B cell (primary cell): ENCODE data around the gene CORO1C. TPM values are rescaled to one million over a fixed set of nuclear protein-coding genes. Genes with fewer than 3 reads are reported as not detected.
"Not testable (repeated sequence)": the region's sequence is repeated elsewhere in the genome, so short reads cannot be mapped to it uniquely, and the experiment has no call there.

Experiments used
- ATAC-seq: fragments of 200-7000 bp; cut with Tn5 transposase; one replicate; pipeline ENCODE4 v1.10.0; 2021; ENCODE audit warnings: low read depth, mild to moderate bottlenecking, moderate number of reproducible peaks, moderate library complexity
- CTCF ChIA-PET: fragments of 350-600 bp; sonication (Branson Sonifier 250); formaldehyde crosslinking; loops from one replicate; lab custom pipeline; 2021; ENCODE audit warnings: antibody characterized with exemption, inconsistent platforms; lab: Charles Lee
- POLR2A ChIA-PET: fragments of 350-600 bp; sonication (Branson Sonifier 250); formaldehyde crosslinking; loops from one replicate; lab custom pipeline; 2021; ENCODE audit warnings: antibody characterized with exemption; lab: Charles Lee
- DNase-seq: peaks from one replicate; pipeline ENCODE4 v3.0.0; 2013
- H2AFZ ChIP-seq: 2 replicates; pipeline ENCODE4 v1.6.1; 2012; ENCODE audit warnings: mild to moderate bottlenecking, low read depth, low read length; ENCODE audit not compliant: insufficient read depth, poor library complexity, severe bottlenecking
- H3K27ac ChIP-seq, 2 donors: 1 replicate in 1 of 2; 2 replicates in 1 of 2; pipeline ENCODE4 v1.5.1; 2012 to 2013; ENCODE audit warnings: low read length in 2 of 2, mild to moderate bottlenecking in 2 of 2, moderate library complexity in 1 of 2
- H3K27me3 ChIP-seq, 4 experiments: fragments of 200-600 bp in 1 of 4; sonication (generic) in 1 of 4; replicated peaks in 1 of 4; 1 replicate in 2 of 4; 2 replicates in 2 of 4; pipeline versions ENCODE4 v1.6.1 to v1.7.0; 2013 to 2016; ENCODE audit warnings: low read length in 3 of 4, mild to moderate bottlenecking in 2 of 4, mixed read lengths in 1 of 4, moderate library complexity in 1 of 4; ENCODE audit not compliant: insufficient read depth in 4 of 4, control insufficient read depth in 3 of 4; ENCODE audit errors: control extremely low read depth in 1 of 4
- H3K36me3 ChIP-seq, 2 experiments: replicated peaks in 1 of 2; 1 replicate in 1 of 2; 2 replicates in 1 of 2; pipeline versions ENCODE4 v1.6.1 to v1.7.1; 2013; ENCODE audit warnings: low read length in 1 of 2; ENCODE audit not compliant: insufficient read depth in 2 of 2, control insufficient read depth in 1 of 2; ENCODE audit errors: control extremely low read depth in 1 of 2, extremely low read depth in 1 of 2
- H3K4me1 ChIP-seq, 2 donors: fragments of 200-600 bp in 1 of 2; sonication (generic) in 1 of 2; 1 replicate in 1 of 2; 2 replicates in 1 of 2; pipeline versions ENCODE4 v1.5.1 to v1.6.1; 2013 to 2017; ENCODE audit warnings: low read length in 2 of 2; ENCODE audit not compliant: control insufficient read depth in 2 of 2, insufficient read depth in 2 of 2
- H3K4me2 ChIP-seq: replicated peaks from 2 replicates; pipeline ENCODE3; 2012; ENCODE audit warnings: mild to moderate bottlenecking, low read depth, low read length; ENCODE audit not compliant: poor library complexity, severe bottlenecking
- H3K4me3 ChIP-seq, 5 experiments: fragments of 200-600 bp in 1 of 5; sonication (generic) in 1 of 5; 1 replicate in 3 of 5; 2 replicates in 2 of 5; pipeline versions ENCODE4 v1.5.1 to v1.7.0; 2011 to 2016; ENCODE audit warnings: low read length in 4 of 5, mild to moderate bottlenecking in 4 of 5, low read depth in 2 of 5, control low read depth in 1 of 5, moderate library complexity in 1 of 5; ENCODE audit not compliant: insufficient read depth in 1 of 5; ENCODE audit errors: control extremely low read depth in 1 of 5, extremely low read depth in 1 of 5
- H3K79me2 ChIP-seq: fragments of 200-600 bp; sonication (generic); one replicate; pipeline ENCODE4 v1.6.0; 2016; ENCODE audit warnings: low read length; ENCODE audit not compliant: control insufficient read depth, insufficient read depth
- H3K9ac ChIP-seq: fragments of 200-600 bp; sonication (generic); 2 replicates; pipeline ENCODE4 v1.6.1; 2017; ENCODE audit warnings: mild to moderate bottlenecking, low read length, moderate library complexity
- H3K9me3 ChIP-seq, 3 donors: one replicate each; pipeline versions ENCODE4 v1.6.1 to v1.7.1; 2013; ENCODE audit warnings: low read length in 2 of 3; ENCODE audit not compliant: control insufficient read depth in 2 of 3, insufficient read depth in 1 of 3; ENCODE audit errors: control extremely low read depth in 1 of 3
- H4K20me1 ChIP-seq: 2 replicates; pipeline ENCODE4 v1.6.0; 2012; ENCODE audit warnings: mild to moderate bottlenecking, low read length; ENCODE audit not compliant: insufficient read depth, control insufficient read depth, poor library complexity, severe bottlenecking
- H3K27ac Mint-ChIP-seq: one replicate; pipeline ENCODE4 v1.8.0; 2021; ENCODE audit warnings: mixed read lengths
- H3K27me3 Mint-ChIP-seq: one replicate; pipeline ENCODE4 v1.8.0; 2021; ENCODE audit warnings: mixed read lengths
- H3K4me1 Mint-ChIP-seq: one replicate; pipeline ENCODE4 v1.8.0; 2021; ENCODE audit warnings: mixed read lengths
- H3K4me3 Mint-ChIP-seq: one replicate; pipeline ENCODE4 v1.8.0; 2021; ENCODE audit warnings: mixed read lengths
- H3K9me3 Mint-ChIP-seq: one replicate; pipeline ENCODE4 v1.8.0; 2022; ENCODE audit warnings: mixed read lengths; ENCODE audit not compliant: insufficient read depth
- EZH2 ChIP-seq: IDR thresholded peaks from 2 replicates; pipeline ENCODE4 v1.6.1; 2012; ENCODE audit warnings: borderline replicate concordance, low read depth, mild to moderate bottlenecking, moderate library complexity, low read length; ENCODE audit not compliant: insufficient read depth, poor library complexity, severe bottlenecking
- whole genome bisulfite sequencing: methylation state at CpG from one replicate; pipeline ENCODE4 v1.1.5; 2013; ENCODE audit warnings: missing lambda C conversion rate; ENCODE audit not compliant: insufficient coverage; 5-methylcytosine and 5-hydroxymethylcytosine counted together
- intact Hi-C: fragments of 100-400 bp; cut with micrococcal nuclease; formaldehyde crosslinking; loops from one replicate; pipeline ENCODE4 v1.10.0; 2022
- polyA plus RNA-seq: library from polyadenylated mRNA; depleted of rRNA; stranded (reverse); fragments of >200 nt; gene quantifications from 2 replicates; pipeline ENCODE4 v1.2.3, GENCODE V29; 2012
- total RNA-seq, 2 donors: library from RNA; stranded (reverse); fragments of 120-200 nt in 1 of 2; gene quantifications; 1 replicate in 1 of 2; 2 replicates in 1 of 2; pipeline versions ENCODE4 v1.2.3 to v1.2.4, GENCODE V29; 2013 to 2022
- TF ChIP-seq, protein P1 (sequence below): fragments of 200-600 bp; IDR thresholded peaks from one replicate; pipeline ENCODE4 v1.8.0; 2022; ENCODE audit warnings: antibody characterized with exemption, mild to moderate bottlenecking

CORO1C gene
- total and polyA plus RNA-seq, 2 donors (not counting 1 experiment from before 2014, with no cell fraction given), result 19.2 to 68.0 TPM

DNA sequence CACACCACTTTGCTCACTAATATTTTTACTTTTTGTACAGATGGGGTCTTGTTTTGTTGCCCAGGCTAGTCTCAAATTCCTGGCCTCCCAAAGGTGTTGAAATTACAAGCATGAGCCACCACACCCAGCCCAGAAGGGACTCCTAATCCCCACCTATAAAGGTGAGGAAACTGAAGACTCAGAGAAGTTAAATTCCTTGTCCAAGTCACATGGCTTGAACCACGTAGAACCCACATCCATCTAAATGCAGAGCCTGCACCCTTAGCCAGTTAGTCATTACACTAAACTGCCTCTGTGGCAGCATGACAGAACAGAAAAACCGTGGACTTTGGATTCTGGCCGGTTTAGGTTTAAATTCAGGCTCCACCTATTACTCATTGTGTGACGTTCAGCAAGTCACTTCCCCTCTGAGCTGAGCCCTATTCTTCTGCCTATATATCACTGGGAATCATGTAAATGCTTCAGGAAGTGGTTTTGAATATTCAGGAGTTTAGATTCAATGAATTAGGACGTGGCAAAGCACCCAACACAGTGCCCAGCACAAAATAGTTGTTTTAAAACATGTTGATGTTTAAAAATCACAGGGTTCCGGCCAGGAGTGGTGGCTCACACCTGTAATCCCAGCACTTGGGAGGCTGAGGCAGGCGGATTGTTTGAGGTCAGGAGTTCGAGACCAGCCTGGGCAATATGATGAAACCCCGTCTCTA lies 3.0 kb upstream of the CORO1C start:
- peaks cover 28% of the 10 kb centered on the region for H3K4me1 Mint-ChIP-seq
- Histone ChIP-seq H3K4me2 (no peak overlapping the region), H3K27me3 (no peaks in the 10 kb centered on the region), H3K27ac (peak overlapping the region in 1 of 2 donors; percentile 49), H2AFZ (peak overlapping the region; percentile 29), H3K4me3 (no peak overlapping the region), H3K4me1 (peaks cover 9 to 16% of the 10 kb centered on the region in 2 donors), H3K79me2 (peaks cover 19% of the 10 kb centered on the region), H3K36me3 (no peaks in the 10 kb centered on the region), H3K9me3 (peaks cover 0 to 3% (median 0%) of the 10 kb centered on the region in 3 donors), H4K20me1 (peaks cover 10% of the 10 kb centered on the region), H3K9ac (no peak overlapping the region)
- ATAC-seq, result no peak
- TF ChIP-seq, protein P1, sequence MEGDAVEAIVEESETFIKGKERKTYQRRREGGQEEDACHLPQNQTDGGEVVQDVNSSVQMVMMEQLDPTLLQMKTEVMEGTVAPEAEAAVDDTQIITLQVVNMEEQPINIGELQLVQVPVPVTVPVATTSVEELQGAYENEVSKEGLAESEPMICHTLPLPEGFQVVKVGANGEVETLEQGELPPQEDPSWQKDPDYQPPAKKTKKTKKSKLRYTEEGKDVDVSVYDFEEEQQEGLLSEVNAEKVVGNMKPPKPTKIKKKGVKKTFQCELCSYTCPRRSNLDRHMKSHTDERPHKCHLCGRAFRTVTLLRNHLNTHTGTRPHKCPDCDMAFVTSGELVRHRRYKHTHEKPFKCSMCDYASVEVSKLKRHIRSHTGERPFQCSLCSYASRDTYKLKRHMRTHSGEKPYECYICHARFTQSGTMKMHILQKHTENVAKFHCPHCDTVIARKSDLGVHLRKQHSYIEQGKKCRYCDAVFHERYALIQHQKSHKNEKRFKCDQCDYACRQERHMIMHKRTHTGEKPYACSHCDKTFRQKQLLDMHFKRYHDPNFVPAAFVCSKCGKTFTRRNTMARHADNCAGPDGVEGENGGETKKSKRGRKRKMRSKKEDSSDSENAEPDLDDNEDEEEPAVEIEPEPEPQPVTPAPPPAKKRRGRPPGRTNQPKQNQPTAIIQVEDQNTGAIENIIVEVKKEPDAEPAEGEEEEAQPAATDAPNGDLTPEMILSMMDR, result no peak
- no peak for TF ChIP-seq EZH2
- no peak for DNase-seq
- intact Hi-C loops, result loop anchor here (5.0 kb wide), 4 partner anchors 68 to 358 kb away; partner anchors contain the start of genes ALKBH2 and USP30
- no peak overlapping the region for H3K4me3 Mint-ChIP-seq
- peak overlapping the region; percentile 67 for H3K27ac Mint-ChIP-seq
- POLR2A ChIA-PET, result interaction anchor here (0.7 kb wide), 3 partner anchors 10 to 66 kb away, joined by 3 to 5 read pairs (median 3); no protein-coding TSS in a partner anchor
- WGBS, result 23% methylated on average over 5 of the region's 9 CpGs
- CTCF ChIA-PET, result interaction anchor here (0.7 kb wide), 1 partner anchor 69 kb away, joined by 3 read pairs; no protein-coding TSS in a partner anchor
- H3K27me3 Mint-ChIP-seq, result no peaks in the 10 kb centered on the region
- no peaks in the 10 kb centered on the region for H3K9me3 Mint-ChIP-seq

DNA sequence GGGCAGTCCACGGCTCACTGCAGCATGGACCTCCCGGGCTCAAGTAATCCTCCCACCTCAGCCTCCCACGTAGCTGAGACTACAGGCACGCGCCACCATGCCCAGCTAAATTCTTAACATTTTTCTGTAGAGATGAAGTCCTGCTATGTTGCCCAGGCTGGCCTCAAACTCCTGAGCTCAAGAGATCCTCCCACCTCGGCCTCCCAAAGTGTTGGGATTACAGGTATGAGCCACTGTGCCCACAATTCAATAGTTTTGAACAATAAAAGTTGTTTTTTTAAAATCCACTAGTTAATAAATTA lies 1.9 kb upstream of the CORO1C start:
- ATAC-seq, result not testable (repeated sequence)
- POLR2A ChIA-PET, result interaction anchor here (0.7 kb wide), 1 partner anchor 136 kb away, joined by 4 read pairs; no protein-coding TSS in a partner anchor

More for the DNA sequence above, 1.9 kb upstream of the CORO1C start:
- CTCF ChIA-PET, result interaction anchor here (0.6 to 1.2 kb wide), 3 partner anchors 19 to 116 kb away, joined by 3 to 4 read pairs (median 3); no protein-coding TSS in a partner anchor
- not testable (repeated sequence) for H3K27me3 ChIP-seq, H3K4me3 ChIP-seq, H2AFZ ChIP-seq, H3K9me3 Mint-ChIP-seq, H4K20me1 ChIP-seq, H3K4me3 Mint-ChIP-seq, H3K36me3 ChIP-seq, H3K27ac Mint-ChIP-seq, H3K9ac ChIP-seq, H3K27me3 Mint-ChIP-seq, H3K4me2 ChIP-seq, DNase-seq, H3K27ac ChIP-seq, H3K9me3 ChIP-seq
- peaks cover 40% of the 10 kb centered on the region for H3K4me1 Mint-ChIP-seq
- H3K79me2 ChIP-seq, result peaks cover 29% of the 10 kb centered on the region
- peaks cover 11 to 16% of the 10 kb centered on the region in 2 donors for H3K4me1 ChIP-seq
- intact Hi-C loops, result loop anchor here (5.0 kb wide), 4 partner anchors 69 to 359 kb away; partner anchors contain the start of genes ALKBH2 and USP30
- WGBS, result 100% methylated on average over 1 of the region's 6 CpGs
